AG10803 (cell line): Measurements from ENCODE around the gene OTOF.

Experiments
- DNase-seq: peaks from one replicate; pipeline ENCODE4 v3.0.0; 2010; ENCODE audit warnings: low read depth
- H3K4me3 ChIP-seq: 2 replicates; pipeline ENCODE4 v1.5.1; 2011; ENCODE audit warnings: mild to moderate bottlenecking, low read length, control low read depth
- TF ChIP-seq, protein P1 (sequence below): conservative IDR thresholded peaks from 2 replicates; pipeline ENCODE4 v1.5.1; 2011; ENCODE audit warnings: mild to moderate bottlenecking, low read length, control low read depth, inconsistent platforms

Gene OTOF

DNA sequence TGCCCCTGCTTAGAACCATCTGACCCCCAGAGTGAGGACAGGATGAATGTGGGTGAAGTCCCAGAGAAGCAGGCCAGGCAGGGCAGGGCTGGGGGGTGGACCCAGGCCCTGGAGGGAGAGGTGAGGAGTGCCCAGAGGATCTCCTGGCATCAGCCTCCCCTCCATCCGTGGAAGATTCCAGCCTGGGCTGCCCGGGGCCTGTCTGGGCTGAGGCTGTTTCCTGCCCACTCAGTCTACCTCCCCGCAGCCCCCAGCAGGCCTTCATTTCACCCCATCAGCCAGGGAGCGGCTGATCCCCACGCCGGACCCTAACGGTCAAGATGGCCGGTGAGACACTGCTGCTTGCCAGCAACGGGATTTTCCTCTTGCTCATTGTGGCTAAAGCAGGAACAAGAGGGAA lies 35.3 kb upstream of the OTOF start:
- H3K4me3 ChIP-seq: no peak overlapping the region
- TF ChIP-seq, protein P1, sequence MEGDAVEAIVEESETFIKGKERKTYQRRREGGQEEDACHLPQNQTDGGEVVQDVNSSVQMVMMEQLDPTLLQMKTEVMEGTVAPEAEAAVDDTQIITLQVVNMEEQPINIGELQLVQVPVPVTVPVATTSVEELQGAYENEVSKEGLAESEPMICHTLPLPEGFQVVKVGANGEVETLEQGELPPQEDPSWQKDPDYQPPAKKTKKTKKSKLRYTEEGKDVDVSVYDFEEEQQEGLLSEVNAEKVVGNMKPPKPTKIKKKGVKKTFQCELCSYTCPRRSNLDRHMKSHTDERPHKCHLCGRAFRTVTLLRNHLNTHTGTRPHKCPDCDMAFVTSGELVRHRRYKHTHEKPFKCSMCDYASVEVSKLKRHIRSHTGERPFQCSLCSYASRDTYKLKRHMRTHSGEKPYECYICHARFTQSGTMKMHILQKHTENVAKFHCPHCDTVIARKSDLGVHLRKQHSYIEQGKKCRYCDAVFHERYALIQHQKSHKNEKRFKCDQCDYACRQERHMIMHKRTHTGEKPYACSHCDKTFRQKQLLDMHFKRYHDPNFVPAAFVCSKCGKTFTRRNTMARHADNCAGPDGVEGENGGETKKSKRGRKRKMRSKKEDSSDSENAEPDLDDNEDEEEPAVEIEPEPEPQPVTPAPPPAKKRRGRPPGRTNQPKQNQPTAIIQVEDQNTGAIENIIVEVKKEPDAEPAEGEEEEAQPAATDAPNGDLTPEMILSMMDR: no peak
- DNase-seq: no peak

DNA sequence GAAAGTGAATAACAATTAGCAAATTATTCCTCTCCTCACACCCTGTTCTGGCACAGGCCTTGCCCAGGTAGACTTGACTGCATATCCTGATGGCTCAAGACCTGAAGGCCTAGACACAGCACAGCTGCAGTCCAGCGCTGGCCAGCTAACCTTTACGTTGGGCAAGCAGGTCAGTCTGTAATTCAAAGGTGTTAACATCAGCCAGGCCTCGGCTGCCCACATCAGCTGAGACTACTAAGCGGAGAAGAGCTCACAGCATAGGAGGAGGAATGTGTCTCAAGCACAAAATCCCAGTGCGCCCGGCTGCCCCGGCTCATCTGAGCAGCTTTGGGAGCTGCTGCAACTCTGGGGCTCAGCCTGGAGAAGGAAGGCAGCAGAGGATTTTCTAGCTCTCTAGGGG lies 33.5 kb upstream of the OTOF start:
- DNase-seq: no peak
- no peak overlapping the region for H3K4me3 ChIP-seq
- TF ChIP-seq, protein P1: no peak

DNA sequence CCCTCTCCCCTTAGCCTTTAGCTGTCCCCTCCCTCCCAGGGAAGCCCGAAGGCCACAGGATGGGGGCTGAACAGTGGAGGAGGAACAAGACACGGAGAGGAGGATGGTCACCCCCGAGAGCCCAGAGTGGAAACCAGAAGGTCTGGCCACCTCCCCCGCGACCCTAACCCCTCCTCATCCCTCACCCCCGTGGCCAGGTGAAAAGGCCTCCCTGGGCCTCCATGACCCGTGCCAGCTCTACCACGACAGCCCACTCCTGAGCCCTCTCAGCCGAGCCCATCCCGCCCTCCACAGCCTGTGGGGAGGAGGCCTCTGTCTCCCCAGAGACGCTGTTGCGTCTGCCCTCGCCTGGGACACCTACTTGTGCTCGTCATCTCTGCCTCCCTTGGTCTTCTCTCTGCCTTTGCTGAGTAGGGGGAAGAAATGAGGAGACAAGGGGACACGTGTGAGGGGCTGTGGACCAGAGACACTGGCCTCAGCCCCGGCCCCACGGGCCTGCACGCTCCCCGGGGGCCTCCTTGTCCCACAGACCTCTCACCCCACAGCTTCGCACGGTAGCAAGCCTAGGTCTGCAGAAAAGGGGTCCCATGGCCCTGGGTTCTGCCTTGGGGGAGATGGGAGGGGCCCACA lies 32.5 kb upstream of the OTOF start:
- no peak overlapping the region for H3K4me3 ChIP-seq
- no peak for DNase-seq
- TF ChIP-seq, protein P1: no peak

DNA sequence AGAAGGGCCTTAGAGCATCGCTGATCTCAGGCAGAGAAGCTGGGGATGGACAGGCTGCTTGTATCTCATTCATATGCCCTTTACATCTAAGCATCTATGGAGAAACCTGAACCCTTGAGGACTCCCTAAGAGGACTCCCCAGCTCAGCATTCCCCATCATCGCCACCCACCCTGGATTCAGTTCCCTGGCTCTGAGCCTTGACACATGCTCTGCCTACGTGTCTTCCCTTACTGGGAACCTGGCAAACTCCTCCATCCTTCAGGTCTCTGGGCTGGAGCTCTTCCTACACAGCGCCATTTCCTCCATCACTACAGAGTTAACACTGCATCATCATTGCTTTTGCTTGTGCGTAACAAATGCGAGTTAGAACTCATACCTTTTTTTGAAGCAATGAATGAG lies 31.2 kb upstream of the OTOF start:
- no peak overlapping the region for H3K4me3 ChIP-seq
- no peak for DNase-seq

DNA sequence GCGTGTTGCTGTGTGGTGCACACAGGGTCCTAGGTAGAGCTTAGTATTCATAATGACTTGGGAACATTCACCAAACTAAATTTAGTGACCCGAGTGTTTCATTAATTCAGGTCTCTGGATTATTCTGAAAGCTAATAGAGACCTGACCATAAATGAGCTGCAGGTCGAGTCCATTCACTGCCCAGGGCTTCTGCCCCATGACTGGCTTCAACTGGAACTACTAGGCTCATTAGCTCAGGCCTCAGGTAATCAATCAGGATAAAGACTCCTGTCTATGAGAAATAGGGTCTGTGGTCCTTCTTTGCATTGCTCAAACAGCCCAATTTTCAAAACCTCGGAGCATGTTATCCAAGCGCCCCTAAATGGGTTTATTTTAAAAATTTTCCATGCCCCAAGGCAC lies 30.0 kb upstream of the OTOF start:
- no peak for DNase-seq
- TF ChIP-seq, protein P1: no peak
- no peak overlapping the region for H3K4me3 ChIP-seq

More for the DNA sequence above, 31.2 kb upstream of the OTOF start:
- TF ChIP-seq, protein P1: no peak

DNA sequence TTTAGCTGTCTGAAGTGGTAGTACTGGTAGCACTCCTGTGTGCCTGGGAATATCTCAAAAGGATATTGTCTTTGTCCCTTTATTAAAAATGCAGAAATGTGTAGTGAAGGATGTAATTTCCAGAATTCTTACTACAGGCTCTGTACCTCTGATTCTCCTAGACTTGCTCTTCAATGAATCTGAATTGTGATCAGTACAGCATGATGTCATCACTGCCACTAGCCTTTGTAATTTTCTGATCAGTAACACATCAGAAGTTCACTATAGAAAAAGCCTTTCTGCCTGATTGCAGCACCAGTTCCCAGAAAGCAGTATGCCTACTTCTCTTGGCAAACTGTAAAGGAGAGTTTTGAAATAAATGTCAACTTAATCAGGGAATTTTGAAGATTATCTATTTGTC lies 29.2 kb upstream of the OTOF start:
- no peak overlapping the region for H3K4me3 ChIP-seq
- DNase-seq: no peak
- TF ChIP-seq, protein P1: no peak

DNA sequence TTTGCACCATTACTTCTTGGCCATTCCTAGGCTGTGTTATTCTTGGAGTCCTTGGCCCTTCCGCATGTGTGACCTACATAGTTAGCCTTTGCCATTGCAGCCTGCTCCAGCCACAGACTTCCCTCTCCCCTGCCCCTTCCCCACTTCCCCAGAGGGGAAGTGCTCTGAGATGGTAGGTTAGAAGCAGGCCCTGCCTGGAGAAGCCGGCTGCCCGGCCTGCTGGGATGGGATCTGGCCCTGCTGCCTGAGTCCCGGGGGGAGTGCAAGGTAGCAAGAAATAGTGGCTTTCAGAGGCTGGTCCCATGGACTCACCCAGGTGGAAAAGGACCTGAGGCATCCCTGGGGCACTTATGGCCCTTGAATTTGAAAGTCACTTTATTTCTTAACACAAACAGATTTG lies 28.4 kb upstream of the OTOF start:
- no peak overlapping the region for H3K4me3 ChIP-seq
- DNase-seq: no peak
- TF ChIP-seq, protein P1: no peak
